ENCODE measurements around the gene GABRR1.

DNA sequence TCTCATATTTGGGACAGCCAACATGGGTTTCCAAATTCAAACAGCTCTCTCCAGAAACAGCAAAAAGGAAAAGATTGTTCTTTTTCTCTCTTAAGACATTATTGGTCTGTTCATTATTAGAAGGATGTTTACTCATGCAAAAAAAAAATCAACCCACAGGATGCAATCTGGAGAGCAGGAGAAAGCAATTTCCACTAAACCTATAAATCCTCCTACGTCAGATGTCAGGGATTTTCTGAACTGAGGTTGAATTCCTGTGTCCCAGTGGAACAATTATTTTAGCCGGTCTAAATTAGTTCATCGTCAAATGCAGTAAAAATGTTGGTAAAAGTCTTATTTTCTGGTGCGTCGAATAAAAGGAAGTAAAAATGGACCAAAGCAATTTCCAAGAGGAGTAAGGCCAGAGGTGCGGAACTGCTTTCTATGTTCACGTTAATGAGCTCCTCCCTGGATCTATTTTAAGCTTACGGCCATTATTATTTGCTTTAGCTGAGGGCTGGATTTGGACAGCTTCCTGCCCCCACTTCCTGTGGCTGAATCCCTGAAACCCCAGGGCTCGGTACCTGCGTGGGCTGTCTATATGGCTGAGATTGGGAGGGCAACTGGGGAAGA, at the start of gene GABRR1:
- TF ChIP-seq, protein P1, sequence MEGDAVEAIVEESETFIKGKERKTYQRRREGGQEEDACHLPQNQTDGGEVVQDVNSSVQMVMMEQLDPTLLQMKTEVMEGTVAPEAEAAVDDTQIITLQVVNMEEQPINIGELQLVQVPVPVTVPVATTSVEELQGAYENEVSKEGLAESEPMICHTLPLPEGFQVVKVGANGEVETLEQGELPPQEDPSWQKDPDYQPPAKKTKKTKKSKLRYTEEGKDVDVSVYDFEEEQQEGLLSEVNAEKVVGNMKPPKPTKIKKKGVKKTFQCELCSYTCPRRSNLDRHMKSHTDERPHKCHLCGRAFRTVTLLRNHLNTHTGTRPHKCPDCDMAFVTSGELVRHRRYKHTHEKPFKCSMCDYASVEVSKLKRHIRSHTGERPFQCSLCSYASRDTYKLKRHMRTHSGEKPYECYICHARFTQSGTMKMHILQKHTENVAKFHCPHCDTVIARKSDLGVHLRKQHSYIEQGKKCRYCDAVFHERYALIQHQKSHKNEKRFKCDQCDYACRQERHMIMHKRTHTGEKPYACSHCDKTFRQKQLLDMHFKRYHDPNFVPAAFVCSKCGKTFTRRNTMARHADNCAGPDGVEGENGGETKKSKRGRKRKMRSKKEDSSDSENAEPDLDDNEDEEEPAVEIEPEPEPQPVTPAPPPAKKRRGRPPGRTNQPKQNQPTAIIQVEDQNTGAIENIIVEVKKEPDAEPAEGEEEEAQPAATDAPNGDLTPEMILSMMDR (conservative IDR thresholded peaks at IDR 0.05 in 1 of 2, IDR thresholded peaks at IDR 0.05 in 1 of 2; ENCODE audit: low read depth in 1 of 2, low read length in 2 of 2): no peak
- no peak for TF ChIP-seq EZH2 (IDR thresholded peaks at IDR 0.05; ENCODE audit: low read length, missing control alignments)
